Panc1 (cell line): ENCODE data around the gene MBLAC2. TPM values are rescaled to one million over a fixed set of nuclear protein-coding genes. Genes with fewer than 3 reads are reported as not detected.

Experiments
- ATAC-seq: fragments of 200-7000 bp; cut with Tn5 transposase; 2 replicates; pipeline ENCODE4 v1.9.1; 2020; ENCODE audit warnings: mild to moderate bottlenecking, moderate library complexity
- BruUV-seq: library from RNA; stranded (reverse); fragments of 400-500 nt; replicated peaks from 2 replicates; lab custom pipeline; 2021; lab: Mats Ljungman, UMichigan
- CTCF ChIA-PET: fragments of 300-600 bp; sonication (Branson Sonifier 250); formaldehyde crosslinking; loops from one replicate; lab custom pipeline; 2022; ENCODE audit warnings: antibody characterized with exemption; lab: Charles Lee
- POLR2A ChIA-PET: fragments of 300-600 bp; sonication (Branson Sonifier 250); formaldehyde crosslinking; loops from one replicate; lab custom pipeline; 2022; ENCODE audit warnings: antibody characterized with exemption; lab: Charles Lee
- DNase-seq: peaks from one replicate; pipeline ENCODE4 v3.0.0-alpha.2; 2010; ENCODE audit warnings: low read depth, low spot score
- H3K27ac ChIP-seq: 2 replicates; pipeline ENCODE4 v1.5.1; 2011; ENCODE audit warnings: mild to moderate bottlenecking, low read length, inconsistent platforms
- H3K27me3 ChIP-seq: fragments of 200-500 bp; sonication (Bioruptor generic); 2 replicates; pipeline ENCODE4 v1.6.0; 2014; ENCODE audit warnings: low read length, inconsistent platforms; ENCODE audit not compliant: control insufficient read depth, insufficient read depth
- H3K36me3 ChIP-seq: fragments of 200-500 bp; sonication (Bioruptor generic); 2 replicates; pipeline ENCODE4 v1.5.1; 2014; ENCODE audit warnings: inconsistent platforms, mild to moderate bottlenecking, low read length, moderate library complexity; ENCODE audit not compliant: control insufficient read depth, insufficient read depth
- H3K4me1 ChIP-seq: 2 replicates; pipeline ENCODE4 v1.5.1; 2011; ENCODE audit warnings: inconsistent platforms, mild to moderate bottlenecking, low read length, moderate library complexity; ENCODE audit not compliant: control insufficient read depth, insufficient read depth
- H3K4me3 ChIP-seq, 2 experiments: 2 replicates each; pipeline ENCODE4 v1.5.1; 2011 to 2012; ENCODE audit warnings: low read depth in 2 of 2, low read length in 2 of 2, mild to moderate bottlenecking in 2 of 2, inconsistent platforms in 1 of 2, moderate library complexity in 1 of 2
- H3K9me3 ChIP-seq: fragments of 200-500 bp; sonication (Bioruptor generic); 2 replicates; pipeline ENCODE4 v1.5.1; 2014; ENCODE audit warnings: low read depth, mild to moderate bottlenecking, inconsistent platforms, low read length, moderate library complexity; ENCODE audit not compliant: control insufficient read depth, insufficient read depth
- POLR2AphosphoS5 ChIP-seq: IDR thresholded peaks from 2 replicates; pipeline ENCODE4 v1.6.1; 2012; ENCODE audit warnings: mild to moderate bottlenecking, low read depth, low read length, moderate library complexity
- SIN3A ChIP-seq: IDR thresholded peaks from 2 replicates; pipeline ENCODE4 v1.6.1; 2012; ENCODE audit warnings: low read depth, mild to moderate bottlenecking, low read length, moderate library complexity, borderline replicate concordance; ENCODE audit not compliant: insufficient read depth
- TCF7L2 ChIP-seq: IDR thresholded peaks from 2 replicates; pipeline ENCODE4 v1.6.1; 2011; ENCODE audit warnings: mild to moderate bottlenecking, low read depth, low read length, inconsistent platforms
- in situ Hi-C: cut with HindIII; loops from 2 replicates; pipeline ENCODE4 v1.10.0; 2016; ENCODE audit warnings: low sequenced_read_pairs, low pct_unique_long_range_greater_than_20kb
- intact Hi-C: fragments of 100-400 bp; cut with micrococcal nuclease; formaldehyde crosslinking; loops from one replicate; pipeline ENCODE4 v1.10.0; 2022; ENCODE audit not compliant: unreplicated experiment
- total RNA-seq: library from RNA; stranded (reverse); gene quantifications from one replicate; pipeline ENCODE4 v1.2.1, GENCODE V29; 2021; ENCODE audit not compliant: unreplicated experiment
- TF ChIP-seq, protein P1 (sequence below), 2 experiments: IDR thresholded peaks; 2 replicates each; pipeline ENCODE4 v1.6.1; 2011 to 2012; ENCODE audit warnings: low read depth in 2 of 2, control low read depth in 1 of 2, low read length in 1 of 2, mild to moderate bottlenecking in 1 of 2, moderate library complexity in 1 of 2; ENCODE audit not compliant: insufficient read depth in 1 of 2
- TF ChIP-seq, protein P2 (sequence below): fragments of 450-650 bp; IDR thresholded peaks from 2 replicates; pipeline ENCODE4 v1.5.1; 2017; ENCODE audit warnings: mild to moderate bottlenecking

Gene MBLAC2
- total RNA-seq, 1 experiment from 2014 or later = 5.9 TPM

DNA sequence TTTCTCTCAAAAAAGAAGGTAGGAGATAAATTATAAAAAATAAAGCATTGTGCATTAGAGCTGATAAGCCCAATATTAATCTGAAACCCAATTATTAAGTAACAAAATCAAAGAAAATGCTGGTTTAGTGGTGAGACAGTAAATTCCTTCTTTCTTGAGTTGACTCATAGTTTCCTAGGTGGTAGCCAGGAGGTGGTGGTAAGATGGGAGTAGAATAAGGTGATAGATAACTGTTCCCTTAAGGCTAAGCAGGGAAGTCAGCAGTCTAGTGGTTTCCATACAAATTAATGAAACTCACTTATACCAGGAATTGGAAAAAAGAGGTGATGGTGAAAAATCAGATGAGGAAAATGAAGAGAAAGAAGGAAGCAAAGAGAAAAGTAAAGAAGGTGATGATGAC, 31.6 kb upstream of the MBLAC2 start:
- ChIA-PET CTCF (no interaction called here), POLR2A (no interaction called here)
- H3K4me1 ChIP-seq = no peaks in the 10 kb centered on the region
- in situ Hi-C loops = no loop called here
- no peak overlapping the region for H3K27ac ChIP-seq
- H3K9me3 ChIP-seq = no peaks in the 10 kb centered on the region
- intact Hi-C loops = no loop called here
- ATAC-seq (no peak), DNase-seq (no peak)
- H3K36me3 ChIP-seq = no peaks in the 10 kb centered on the region; the same call in 1 of the 2 replicates
- BruUV-seq = no TSS peak
- H3K4me3 ChIP-seq = no peak overlapping the region
- H3K27me3 ChIP-seq = no peaks in the 10 kb centered on the region
- TF ChIP-seq, protein P1, sequence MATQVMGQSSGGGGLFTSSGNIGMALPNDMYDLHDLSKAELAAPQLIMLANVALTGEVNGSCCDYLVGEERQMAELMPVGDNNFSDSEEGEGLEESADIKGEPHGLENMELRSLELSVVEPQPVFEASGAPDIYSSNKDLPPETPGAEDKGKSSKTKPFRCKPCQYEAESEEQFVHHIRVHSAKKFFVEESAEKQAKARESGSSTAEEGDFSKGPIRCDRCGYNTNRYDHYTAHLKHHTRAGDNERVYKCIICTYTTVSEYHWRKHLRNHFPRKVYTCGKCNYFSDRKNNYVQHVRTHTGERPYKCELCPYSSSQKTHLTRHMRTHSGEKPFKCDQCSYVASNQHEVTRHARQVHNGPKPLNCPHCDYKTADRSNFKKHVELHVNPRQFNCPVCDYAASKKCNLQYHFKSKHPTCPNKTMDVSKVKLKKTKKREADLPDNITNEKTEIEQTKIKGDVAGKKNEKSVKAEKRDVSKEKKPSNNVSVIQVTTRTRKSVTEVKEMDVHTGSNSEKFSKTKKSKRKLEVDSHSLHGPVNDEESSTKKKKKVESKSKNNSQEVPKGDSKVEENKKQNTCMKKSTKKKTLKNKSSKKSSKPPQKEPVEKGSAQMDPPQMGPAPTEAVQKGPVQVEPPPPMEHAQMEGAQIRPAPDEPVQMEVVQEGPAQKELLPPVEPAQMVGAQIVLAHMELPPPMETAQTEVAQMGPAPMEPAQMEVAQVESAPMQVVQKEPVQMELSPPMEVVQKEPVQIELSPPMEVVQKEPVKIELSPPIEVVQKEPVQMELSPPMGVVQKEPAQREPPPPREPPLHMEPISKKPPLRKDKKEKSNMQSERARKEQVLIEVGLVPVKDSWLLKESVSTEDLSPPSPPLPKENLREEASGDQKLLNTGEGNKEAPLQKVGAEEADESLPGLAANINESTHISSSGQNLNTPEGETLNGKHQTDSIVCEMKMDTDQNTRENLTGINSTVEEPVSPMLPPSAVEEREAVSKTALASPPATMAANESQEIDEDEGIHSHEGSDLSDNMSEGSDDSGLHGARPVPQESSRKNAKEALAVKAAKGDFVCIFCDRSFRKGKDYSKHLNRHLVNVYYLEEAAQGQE (IDR thresholded peaks at IDR 0.05; ENCODE audit: insufficient read depth in 1 of 2, low read depth in 2 of 2, low read length in 1 of 2) = no peak

DNA sequence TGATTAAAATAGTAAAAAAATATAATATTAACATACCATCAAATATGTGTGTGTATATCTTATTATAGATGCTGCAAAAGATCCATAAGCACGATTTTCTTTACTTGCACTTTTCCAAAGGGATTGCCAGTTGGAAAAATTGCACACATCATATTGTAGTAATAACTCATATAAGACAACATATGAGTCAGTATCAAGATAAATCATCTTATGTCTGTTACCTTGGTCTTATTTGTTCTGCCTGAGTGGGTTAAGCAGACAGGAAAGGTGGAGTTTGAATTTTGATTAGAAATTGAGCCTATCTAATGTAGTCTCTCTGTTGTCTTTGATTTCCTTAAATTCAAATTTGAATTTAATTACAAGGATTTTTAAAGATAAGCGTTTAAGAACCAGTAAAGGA, 30.2 kb upstream of the MBLAC2 start:
- Histone ChIP-seq H3K9me3 (no peaks in the 10 kb centered on the region), H3K27ac (no peak overlapping the region), H3K36me3 (peaks cover 2% of the 10 kb centered on the region; the same call in 1 of the 2 replicates), H3K4me1 (no peaks in the 10 kb centered on the region), H3K4me3 (no peak overlapping the region), H3K27me3 (no peaks in the 10 kb centered on the region)
- CTCF ChIA-PET = no interaction called here
- DNase-seq (no peak), ATAC-seq (no peak)
- in situ Hi-C loops = no loop called here
- no TSS peak for BruUV-seq
- intact Hi-C loops = no loop called here
- no peak for TF ChIP-seq TCF7L2
- TF ChIP-seq POLR2AphosphoS5 = no peak
- TF ChIP-seq, protein P2, sequence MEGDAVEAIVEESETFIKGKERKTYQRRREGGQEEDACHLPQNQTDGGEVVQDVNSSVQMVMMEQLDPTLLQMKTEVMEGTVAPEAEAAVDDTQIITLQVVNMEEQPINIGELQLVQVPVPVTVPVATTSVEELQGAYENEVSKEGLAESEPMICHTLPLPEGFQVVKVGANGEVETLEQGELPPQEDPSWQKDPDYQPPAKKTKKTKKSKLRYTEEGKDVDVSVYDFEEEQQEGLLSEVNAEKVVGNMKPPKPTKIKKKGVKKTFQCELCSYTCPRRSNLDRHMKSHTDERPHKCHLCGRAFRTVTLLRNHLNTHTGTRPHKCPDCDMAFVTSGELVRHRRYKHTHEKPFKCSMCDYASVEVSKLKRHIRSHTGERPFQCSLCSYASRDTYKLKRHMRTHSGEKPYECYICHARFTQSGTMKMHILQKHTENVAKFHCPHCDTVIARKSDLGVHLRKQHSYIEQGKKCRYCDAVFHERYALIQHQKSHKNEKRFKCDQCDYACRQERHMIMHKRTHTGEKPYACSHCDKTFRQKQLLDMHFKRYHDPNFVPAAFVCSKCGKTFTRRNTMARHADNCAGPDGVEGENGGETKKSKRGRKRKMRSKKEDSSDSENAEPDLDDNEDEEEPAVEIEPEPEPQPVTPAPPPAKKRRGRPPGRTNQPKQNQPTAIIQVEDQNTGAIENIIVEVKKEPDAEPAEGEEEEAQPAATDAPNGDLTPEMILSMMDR = no peak
- no peak for TF ChIP-seq SIN3A
- TF ChIP-seq, protein P1 (IDR thresholded peaks at IDR 0.05; ENCODE audit: insufficient read depth in 1 of 2, low read depth in 2 of 2, low read length in 1 of 2) = no peak
- POLR2A ChIA-PET = no interaction called here
